NCI-H1417 (cell line): Measurements from ENCODE around the gene IFIT5.
"Not testable (repeated sequence)": the region's sequence is repeated elsewhere in the genome, so short reads cannot be mapped to it uniquely, and the experiment has no call there.

Experiments
- DNase-seq, 3 experiments: peaks; one replicate each; lab custom pipeline; 2025; lab: John Stamatoyannopoulos, UW

Gene IFIT5

GRCh38 chr10:89428877-89429276 is 14.5 kb downstream of the IFIT5 start:
- peak in 1 of 3 experiments; percentile 14 for DNase-seq

GRCh38 chr10:89431977-89432376 is 17.6 kb downstream of the IFIT5 start:
- peak in 2 of 3 experiments; percentile 9 to 19 for DNase-seq

- DNase-seq = no peak
Observed at GRCh38 chr10:89438525-89438924, 24.2 kb downstream of the IFIT5 start.

- peak in 1 of 3 experiments; percentile 13 for DNase-seq
Observed at GRCh38 chr10:89440226-89441009, 26.1 kb downstream of the IFIT5 start.

GRCh38 chr10:89442289-89442688 is 27.9 kb downstream of the IFIT5 start:
- no peak for DNase-seq

- DNase-seq = not testable (repeated sequence)
Observed at GRCh38 chr10:89444819-89445218, 30.5 kb downstream of the IFIT5 start.

- no peak for DNase-seq
Observed at GRCh38 chr10:89450901-89451300, 36.5 kb downstream of the IFIT5 start.

GRCh38 chr10:89452193-89452592 is 37.8 kb downstream of the IFIT5 start:
- no peak for DNase-seq

GRCh38 chr10:89454561-89455347 is 40.4 kb downstream of the IFIT5 start:
- DNase-seq = no peak

GRCh38 chr10:89458291-89458690 is 43.9 kb downstream of the IFIT5 start:
- no peak for DNase-seq

GRCh38 chr10:89458784-89459183 is 44.4 kb downstream of the IFIT5 start:
- no peak for DNase-seq

GRCh38 chr10:89463846-89464537 is 49.6 kb downstream of the IFIT5 start:
- DNase-seq = no peak

- no peak for DNase-seq
Observed at GRCh38 chr10:89465196-89465595, 50.8 kb downstream of the IFIT5 start.

- peak in 2 of 3 experiments; percentile 62 to 84 for DNase-seq
Observed at GRCh38 chr10:89466599-89467035, 52.2 kb downstream of the IFIT5 start.

GRCh38 chr10:89468191-89468965 is 54.0 kb downstream of the IFIT5 start:
- DNase-seq = no peak

- no peak for DNase-seq
Observed at GRCh38 chr10:89469517-89469916, 55.1 kb downstream of the IFIT5 start.
